Right ventricle myocardium inferior (tissue), 1 donor: ENCODE results near the gene EML1. TPM values are rescaled to one million over a fixed set of nuclear protein-coding genes. Genes with fewer than 3 reads are reported as not detected.

Experiments used
- ATAC-seq: fragments of 200-7000 bp; cut with Tn5 transposase; one replicate; pipeline ENCODE4 v1.9.1; 2020; ENCODE audit warnings: mild to moderate bottlenecking, moderate library complexity
- DNase-seq: peaks from one replicate; pipeline ENCODE4 v3.0.0; 2021; ENCODE audit errors: missing footprints
- intact Hi-C: fragments of 100-400 bp; cut with DNase I; formaldehyde crosslinking; loops from one replicate; pipeline ENCODE4 v1.11.0; 2022
- total RNA-seq: library from RNA; stranded (reverse); fragmentation: NEBNext Ultra II Directional; extraction: Animal tissue kit (Norgen Biotek cat#: 25700); gene quantifications from one replicate; pipeline ENCODE4 v1.2.1, GENCODE V29; 2021
- donor health status: DM: no; HTN: yes; CAD: no; lungs with severe emphysema.

EML1 gene
- total RNA-seq, 1 donor from 2014 or later: 49.6 TPM

- ATAC-seq (no peak), DNase-seq (no peak)
- intact Hi-C loops: no loop called here
Measured at GRCh38 chr14:99773521-99774497, 19.4 kb upstream of the EML1 start.

GRCh38 chr14:99774556-99775307 is 18.5 kb upstream of the EML1 start:
- DNase-seq (no peak), ATAC-seq (no peak)
- intact Hi-C loops: no loop called here

DNA sequence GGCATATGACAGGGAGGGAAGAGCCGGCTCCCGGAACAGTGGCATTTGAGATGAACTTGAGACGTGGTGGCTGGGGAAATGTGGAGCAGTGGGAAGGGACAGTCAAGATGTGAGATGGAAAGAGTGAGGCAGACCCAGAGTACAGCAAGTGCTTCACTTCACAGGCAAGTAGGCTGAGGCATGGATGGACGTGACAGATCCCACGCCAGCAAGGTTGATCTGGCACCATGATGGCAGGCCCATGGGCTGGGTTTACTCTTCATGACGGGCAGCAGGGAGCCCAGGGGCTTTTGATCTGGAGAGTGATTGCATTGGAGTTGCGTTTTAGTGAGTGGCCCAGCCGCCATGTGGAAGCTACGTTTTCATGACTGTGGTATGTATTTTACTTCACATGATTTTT is 17.9 kb upstream of the EML1 start:
- ATAC-seq: no peak
- DNase-seq: no peak
- intact Hi-C loops: no loop called here

GRCh38 chr14:99777951-99778350 is 15.3 kb upstream of the EML1 start:
- no peak for DNase-seq
- intact Hi-C loops: no loop called here
- ATAC-seq: no peak

GRCh38 chr14:99779751-99780150 is 13.5 kb upstream of the EML1 start:
- DNase-seq: no peak
- intact Hi-C loops: no loop called here
- ATAC-seq: no peak

GRCh38 chr14:99780690-99781089 is 12.5 kb upstream of the EML1 start:
- intact Hi-C loops: no loop called here
- DNase-seq (no peak), ATAC-seq (no peak)

DNA sequence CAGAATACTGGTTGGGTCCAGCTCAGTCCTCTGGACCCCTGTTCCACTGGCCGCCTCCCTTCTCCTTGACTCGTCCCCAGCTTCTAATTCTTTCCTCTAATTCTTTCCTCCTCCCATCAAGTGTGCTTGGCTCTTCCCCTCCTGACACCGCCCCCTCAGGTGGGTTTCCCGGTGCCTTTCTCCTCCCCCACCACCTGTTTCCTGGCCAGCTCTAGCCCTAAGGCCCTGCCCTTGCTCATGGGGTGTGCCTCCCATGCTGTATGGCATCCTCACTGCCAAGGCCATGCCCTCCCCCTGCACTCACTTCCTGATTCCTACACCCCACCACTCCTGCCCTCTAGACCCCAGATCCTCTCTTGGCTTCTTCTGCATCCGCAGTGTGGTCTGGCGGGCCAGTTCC is 12.1 kb upstream of the EML1 start:
- intact Hi-C loops: no loop called here
- ATAC-seq (no peak), DNase-seq (no peak)

- intact Hi-C loops: no loop called here
- ATAC-seq: no peak
- no peak for DNase-seq
Measured at GRCh38 chr14:99781853-99782610, 11.2 kb upstream of the EML1 start.

GRCh38 chr14:99784508-99784907 is 8.7 kb upstream of the EML1 start:
- no peak for ATAC-seq

GRCh38 chr14:99785426-99785825 is 7.8 kb upstream of the EML1 start:
- no peak for DNase-seq
- intact Hi-C loops: no loop called here
- no peak for ATAC-seq

More at GRCh38 chr14:99784508-99784907, 8.7 kb upstream of the EML1 start:
- intact Hi-C loops: no loop called here
- no peak for DNase-seq

DNA sequence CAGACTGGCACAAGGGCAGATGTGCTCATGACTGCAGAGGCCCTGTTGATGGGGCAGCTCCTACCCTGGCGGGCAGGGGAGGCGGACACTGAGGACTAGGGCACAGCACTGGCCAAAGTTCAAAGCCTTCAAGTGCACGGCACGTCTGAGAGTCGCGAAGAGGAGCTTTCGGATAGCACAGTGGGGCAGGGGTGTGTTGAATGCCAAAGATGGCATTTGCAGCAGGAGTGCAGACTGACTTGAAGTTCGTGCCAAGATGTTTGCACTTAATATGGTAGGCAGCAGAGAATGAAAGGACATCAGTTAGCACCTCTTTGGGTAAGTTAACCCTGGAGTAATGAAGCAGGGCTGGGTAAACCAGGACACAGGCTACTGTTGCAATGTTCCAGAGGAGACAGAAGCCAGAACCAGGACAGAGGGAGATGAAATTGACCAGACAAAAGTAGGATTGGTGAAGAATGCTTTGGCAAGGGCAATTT is 6.7 kb upstream of the EML1 start:
- intact Hi-C loops: loop anchor here (2.0 kb wide), 1 partner anchor 48 kb away; no protein-coding TSS in a partner anchor
- ATAC-seq (peak; percentile 93), DNase-seq (no peak)

- ATAC-seq (no peak), DNase-seq (no peak)
- intact Hi-C loops: no loop called here
Measured at GRCh38 chr14:99788713-99789112, 4.5 kb upstream of the EML1 start.

DNA sequence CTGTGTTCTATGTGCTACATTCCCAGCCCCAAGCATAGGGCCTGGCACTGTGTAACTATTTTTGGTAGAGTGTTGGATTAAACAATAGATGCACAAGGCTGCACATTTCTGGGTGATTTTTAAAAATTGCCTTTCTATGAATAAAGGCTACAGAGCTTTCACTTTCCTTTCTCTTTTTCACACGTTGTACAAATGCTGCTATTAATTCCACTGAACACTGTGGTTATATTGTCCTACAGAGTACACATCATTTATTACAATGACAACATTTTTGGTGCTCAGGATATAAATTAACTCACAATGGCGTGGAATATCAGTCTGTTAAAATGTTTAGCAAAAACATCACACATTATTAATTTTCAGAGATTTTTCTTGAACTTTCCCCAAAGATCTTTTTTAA is 3.6 kb upstream of the EML1 start:
- intact Hi-C loops: no loop called here
- ATAC-seq: no peak

GRCh38 chr14:99790201-99790977 is 2.8 kb upstream of the EML1 start:
- ATAC-seq (no peak), DNase-seq (no peak)
- intact Hi-C loops: loop anchor here (5.0 kb wide), 1 partner anchor 38 kb away; no protein-coding TSS in a partner anchor

More for the DNA sequence above, 3.6 kb upstream of the EML1 start:
- no peak for DNase-seq

DNA sequence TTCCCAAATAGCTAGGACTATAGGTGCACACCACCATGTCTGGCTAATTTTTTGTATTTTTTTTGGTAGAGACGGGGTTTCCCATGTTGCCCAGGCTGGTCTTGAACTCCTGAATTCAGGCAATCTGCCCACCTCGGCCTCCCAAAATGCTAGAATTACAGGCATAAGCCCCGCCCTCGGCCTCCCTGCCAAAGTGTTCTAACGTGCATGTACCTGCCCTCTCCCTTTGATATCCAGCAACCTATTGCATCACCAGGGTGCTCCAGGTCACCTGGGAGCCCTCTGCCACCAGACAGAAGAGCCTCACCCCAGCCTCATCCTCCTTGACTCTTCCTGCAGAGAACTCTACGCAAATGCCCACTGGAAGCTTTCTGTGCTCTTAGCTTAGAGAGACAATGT is 2.2 kb upstream of the EML1 start:
- ATAC-seq (no peak), DNase-seq (no peak)
- intact Hi-C loops: loop anchor here (1.0 to 5.0 kb wide), 2 partner anchors 39 to 80 kb away; no protein-coding TSS in a partner anchor

- intact Hi-C loops: loop anchor here (1.0 to 5.0 kb wide), 3 partner anchors 39 to 80 kb away; no protein-coding TSS in a partner anchor
- DNase-seq (no peak), ATAC-seq (no peak)
Measured at GRCh38 chr14:99791476-99792209, 1.6 kb upstream of the EML1 start.

DNA sequence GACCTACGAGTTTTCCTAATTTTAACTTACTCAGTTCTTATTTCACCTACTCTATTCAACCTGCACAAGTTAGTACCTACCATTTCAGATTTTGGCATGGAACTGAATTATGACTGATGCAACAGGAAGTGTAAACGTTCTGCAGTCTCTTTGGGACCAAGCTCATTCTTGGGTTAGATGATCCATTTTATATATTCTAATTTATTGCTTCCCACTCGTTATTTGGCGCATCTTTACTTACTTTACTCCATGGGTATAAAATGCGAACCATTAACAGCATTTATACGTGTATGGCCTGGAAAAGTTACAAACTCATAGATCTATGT is 1.0 kb upstream of the EML1 start:
- ATAC-seq: no peak
- DNase-seq: no peak
- intact Hi-C loops: loop anchor here (2.0 to 5.0 kb wide), 2 partner anchors 40 to 55 kb away; no protein-coding TSS in a partner anchor
